SK-N-SH treated with all-trans-retinoic acid at 6 μM for 48 hours (cell line): ENCODE data around the gene ADORA1.

Source experiments
- ATAC-seq: fragments of 200-7000 bp; cut with Tn5 transposase; 3 replicates; pipeline ENCODE4 v1.9.1; 2020; ENCODE audit warnings: mild to moderate bottlenecking, moderate library complexity
- ARNTL ChIP-seq: fragments of 450-650 bp; formaldehyde crosslinking; IDR thresholded peaks from 2 replicates; pipeline ENCODE4 v1.5.0; 2020; ENCODE audit warnings: low read depth, mild to moderate bottlenecking, moderate library complexity, borderline replicate concordance
- BACH2 ChIP-seq: fragments of 250-450 bp; sonication (Bioruptor Pico); IDR thresholded peaks from 2 replicates; pipeline ENCODE4 v1.9.0; 2021; ENCODE audit warnings: mild to moderate bottlenecking, borderline replicate concordance
- CSDC2 ChIP-seq: fragments of 250-450 bp; sonication (Bioruptor Pico); IDR thresholded peaks from 2 replicates; pipeline ENCODE4 v1.5.0; 2020; ENCODE audit warnings: mild to moderate bottlenecking, moderate library complexity
- ESRRG ChIP-seq: fragments of 250-450 bp; sonication (Bioruptor Pico); IDR thresholded peaks from 2 replicates; pipeline ENCODE4 v1.6.1; 2021; ENCODE audit warnings: mild to moderate bottlenecking
- GLIS3 ChIP-seq: fragments of 250-450 bp; sonication (Bioruptor Pico); IDR thresholded peaks from 2 replicates; pipeline ENCODE4 v1.5.0; 2020; ENCODE audit warnings: mild to moderate bottlenecking, moderate library complexity
- ISL1 ChIP-seq: fragments of 250-450 bp; sonication (Bioruptor Pico); IDR thresholded peaks from 2 replicates; pipeline ENCODE4 v2.1.2; 2022; ENCODE audit warnings: mild to moderate bottlenecking, moderate library complexity
- OSR1 ChIP-seq: fragments of 250-450 bp; sonication (Bioruptor Pico); IDR thresholded peaks from 2 replicates; pipeline ENCODE4 v1.8.0; 2022; ENCODE audit warnings: moderate library complexity, mild to moderate bottlenecking, inconsistent platforms
- POU6F1 ChIP-seq: fragments of 250-450 bp; sonication (Bioruptor Pico); IDR thresholded peaks from 2 replicates; pipeline ENCODE4 v1.8.0; 2021; ENCODE audit warnings: low read depth, mild to moderate bottlenecking, moderate library complexity, borderline replicate concordance
- PPARA ChIP-seq: fragments of 250-450 bp; sonication (Bioruptor Pico); IDR thresholded peaks from 2 replicates; pipeline ENCODE4 v1.5.0; 2020; ENCODE audit warnings: mild to moderate bottlenecking, borderline replicate concordance
- RARB ChIP-seq: fragments of 250-450 bp; sonication (Bioruptor Pico); IDR thresholded peaks from 2 replicates; pipeline ENCODE4 v1.8.0; 2021; ENCODE audit warnings: mild to moderate bottlenecking, moderate library complexity
- SNAI2 ChIP-seq: fragments of 250-450 bp; sonication (Bioruptor Pico); IDR thresholded peaks from 2 replicates; pipeline ENCODE4 v1.5.0; 2020; ENCODE audit warnings: mild to moderate bottlenecking, moderate library complexity
- TCF4 ChIP-seq: fragments of 250-450 bp; sonication (Bioruptor Pico); IDR thresholded peaks from 2 replicates; pipeline ENCODE4 v1.8.0; 2021; ENCODE audit warnings: mild to moderate bottlenecking, moderate library complexity, borderline replicate concordance
- TOX ChIP-seq: fragments of 250-450 bp; sonication (Bioruptor Pico); IDR thresholded peaks from 2 replicates; pipeline ENCODE4 v1.8.0; 2021; ENCODE audit warnings: mild to moderate bottlenecking, moderate library complexity, borderline replicate concordance
- TSHZ2 ChIP-seq: fragments of 250-450 bp; sonication (Bioruptor Pico); IDR thresholded peaks from 2 replicates; pipeline ENCODE4 v1.5.0; 2020; ENCODE audit warnings: mild to moderate bottlenecking, moderate library complexity
- ZFP3 ChIP-seq: fragments of 250-450 bp; sonication (Bioruptor Pico); IDR thresholded peaks from 2 replicates; pipeline ENCODE4 v1.5.0; 2020; ENCODE audit warnings: mild to moderate bottlenecking, moderate library complexity
- ZFP30 ChIP-seq: fragments of 450-650 bp; formaldehyde crosslinking; IDR thresholded peaks from 2 replicates; pipeline ENCODE4 v1.5.0; 2022; ENCODE audit warnings: mild to moderate bottlenecking, moderate library complexity
- ZNF565 ChIP-seq: fragments of 450-650 bp; formaldehyde crosslinking; conservative IDR thresholded peaks from 2 replicates; pipeline ENCODE4 v1.5.0; 2020; ENCODE audit warnings: low read depth, mild to moderate bottlenecking, moderate library complexity
- TF ChIP-seq, protein P1 (sequence below): fragments of 250-450 bp; sonication (Bioruptor Pico); IDR thresholded peaks from 2 replicates; pipeline ENCODE4 v1.5.1; 2020; ENCODE audit warnings: low read depth, mild to moderate bottlenecking, moderate library complexity
- TF ChIP-seq, protein P2 (sequence below): fragments of 250-450 bp; sonication (Bioruptor Pico); IDR thresholded peaks from 2 replicates; pipeline ENCODE4 v1.8.0; 2020; ENCODE audit warnings: mild to moderate bottlenecking, moderate library complexity, borderline replicate concordance

Gene ADORA1

DNA sequence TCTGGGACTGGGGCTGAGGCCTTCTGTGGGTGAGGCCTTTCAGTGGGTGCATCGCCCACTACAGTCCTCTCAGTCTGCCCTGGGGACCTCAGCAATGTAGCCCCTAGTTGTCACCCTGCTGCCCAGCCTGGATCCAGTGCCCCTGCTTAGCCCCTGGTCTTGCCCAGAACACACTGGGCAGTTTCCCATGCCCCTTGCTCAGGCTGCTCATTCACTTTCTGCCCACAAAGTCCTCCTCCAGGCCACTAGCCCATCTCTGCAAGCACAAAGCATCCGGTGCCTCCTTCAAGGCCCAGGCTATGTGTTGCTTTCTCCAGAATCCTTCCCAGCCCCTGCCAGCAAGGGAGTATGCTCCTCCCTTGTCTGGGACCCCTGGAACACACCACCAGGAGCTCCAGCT, 5.4 kb upstream of the ADORA1 start:
- TF ChIP-seq ARNTL (CRISPR knock-in tag): no peak
- ATAC-seq: no peak

DNA sequence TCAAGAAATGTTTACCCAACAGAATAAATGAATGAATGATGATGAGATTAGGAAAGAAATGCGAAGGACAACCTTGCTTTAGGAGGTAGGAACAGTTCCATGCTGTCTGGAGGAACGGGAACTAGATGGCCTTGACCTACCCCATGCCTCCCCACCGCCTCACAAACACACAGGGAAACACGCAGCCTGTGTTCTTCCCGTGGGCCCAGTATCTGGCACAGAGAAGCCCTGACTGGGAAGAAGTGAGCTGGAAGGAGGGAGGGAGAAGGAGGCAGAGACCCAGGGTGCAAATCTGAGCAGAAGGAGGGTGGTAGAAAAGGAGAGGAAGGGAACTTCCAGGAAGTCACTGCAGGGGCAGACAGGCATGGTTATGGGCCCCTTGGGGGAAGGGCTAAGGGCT, 3.5 kb upstream of the ADORA1 start:
- no peak for TF ChIP-seq ARNTL (CRISPR knock-in tag)
- TF ChIP-seq, protein P1, sequence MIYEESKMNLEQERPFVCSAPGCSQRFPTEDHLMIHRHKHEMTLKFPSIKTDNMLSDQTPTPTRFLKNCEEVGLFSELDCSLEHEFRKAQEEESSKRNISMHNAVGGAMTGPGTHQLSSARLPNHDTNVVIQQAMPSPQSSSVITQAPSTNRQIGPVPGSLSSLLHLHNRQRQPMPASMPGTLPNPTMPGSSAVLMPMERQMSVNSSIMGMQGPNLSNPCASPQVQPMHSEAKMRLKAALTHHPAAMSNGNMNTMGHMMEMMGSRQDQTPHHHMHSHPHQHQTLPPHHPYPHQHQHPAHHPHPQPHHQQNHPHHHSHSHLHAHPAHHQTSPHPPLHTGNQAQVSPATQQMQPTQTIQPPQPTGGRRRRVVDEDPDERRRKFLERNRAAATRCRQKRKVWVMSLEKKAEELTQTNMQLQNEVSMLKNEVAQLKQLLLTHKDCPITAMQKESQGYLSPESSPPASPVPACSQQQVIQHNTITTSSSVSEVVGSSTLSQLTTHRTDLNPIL (CRISPR knock-in tag): no peak
- TF ChIP-seq ESRRG (CRISPR knock-in tag): no peak
- TF ChIP-seq BACH2: no peak
- TF ChIP-seq TSHZ2 (CRISPR knock-in tag): no peak
- no peak for ATAC-seq

- TF ChIP-seq POU6F1: no peak
- no peak for TF ChIP-seq ZFP3 (CRISPR knock-in tag)
- no peak for TF ChIP-seq TCF4 (CRISPR knock-in tag)
- TF ChIP-seq TSHZ2 (CRISPR knock-in tag): no peak
- TF ChIP-seq PPARA (CRISPR knock-in tag): no peak
- TF ChIP-seq ISL1 (CRISPR knock-in tag): no peak
- TF ChIP-seq GLIS3 (CRISPR knock-in tag): no peak
- no peak for TF ChIP-seq BACH2
- no peak for TF ChIP-seq SNAI2
- TF ChIP-seq, protein P2, sequence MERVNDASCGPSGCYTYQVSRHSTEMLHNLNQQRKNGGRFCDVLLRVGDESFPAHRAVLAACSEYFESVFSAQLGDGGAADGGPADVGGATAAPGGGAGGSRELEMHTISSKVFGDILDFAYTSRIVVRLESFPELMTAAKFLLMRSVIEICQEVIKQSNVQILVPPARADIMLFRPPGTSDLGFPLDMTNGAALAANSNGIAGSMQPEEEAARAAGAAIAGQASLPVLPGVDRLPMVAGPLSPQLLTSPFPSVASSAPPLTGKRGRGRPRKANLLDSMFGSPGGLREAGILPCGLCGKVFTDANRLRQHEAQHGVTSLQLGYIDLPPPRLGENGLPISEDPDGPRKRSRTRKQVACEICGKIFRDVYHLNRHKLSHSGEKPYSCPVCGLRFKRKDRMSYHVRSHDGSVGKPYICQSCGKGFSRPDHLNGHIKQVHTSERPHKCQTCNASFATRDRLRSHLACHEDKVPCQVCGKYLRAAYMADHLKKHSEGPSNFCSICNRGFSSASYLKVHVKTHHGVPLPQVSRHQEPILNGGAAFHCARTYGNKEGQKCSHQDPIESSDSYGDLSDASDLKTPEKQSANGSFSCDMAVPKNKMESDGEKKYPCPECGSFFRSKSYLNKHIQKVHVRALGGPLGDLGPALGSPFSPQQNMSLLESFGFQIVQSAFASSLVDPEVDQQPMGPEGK (CRISPR knock-in tag): no peak
- TF ChIP-seq ZNF565: no peak
- TF ChIP-seq ZFP30 (CRISPR knock-in tag): no peak
- no peak for TF ChIP-seq ESRRG (CRISPR knock-in tag)
- no peak for TF ChIP-seq RARB (CRISPR knock-in tag)
- no peak for TF ChIP-seq OSR1 (CRISPR knock-in tag)
- TF ChIP-seq CSDC2 (CRISPR knock-in tag): no peak
- TF ChIP-seq TOX: no peak
- peak; percentile 9; the same call in 1 of the 3 replicates for ATAC-seq
Measured at GRCh38 chr1:203124546-203125317, 2.8 kb upstream of the ADORA1 start.
